ENCODE data around the gene PFKFB2. TPM values are rescaled to one million over a fixed set of nuclear protein-coding genes. Genes with fewer than 3 reads are reported as not detected.

Gene PFKFB2
- total RNA-seq, 4 donors from 2014 or later: 4.0 to 16.1 (median 6.1) TPM

DNA sequence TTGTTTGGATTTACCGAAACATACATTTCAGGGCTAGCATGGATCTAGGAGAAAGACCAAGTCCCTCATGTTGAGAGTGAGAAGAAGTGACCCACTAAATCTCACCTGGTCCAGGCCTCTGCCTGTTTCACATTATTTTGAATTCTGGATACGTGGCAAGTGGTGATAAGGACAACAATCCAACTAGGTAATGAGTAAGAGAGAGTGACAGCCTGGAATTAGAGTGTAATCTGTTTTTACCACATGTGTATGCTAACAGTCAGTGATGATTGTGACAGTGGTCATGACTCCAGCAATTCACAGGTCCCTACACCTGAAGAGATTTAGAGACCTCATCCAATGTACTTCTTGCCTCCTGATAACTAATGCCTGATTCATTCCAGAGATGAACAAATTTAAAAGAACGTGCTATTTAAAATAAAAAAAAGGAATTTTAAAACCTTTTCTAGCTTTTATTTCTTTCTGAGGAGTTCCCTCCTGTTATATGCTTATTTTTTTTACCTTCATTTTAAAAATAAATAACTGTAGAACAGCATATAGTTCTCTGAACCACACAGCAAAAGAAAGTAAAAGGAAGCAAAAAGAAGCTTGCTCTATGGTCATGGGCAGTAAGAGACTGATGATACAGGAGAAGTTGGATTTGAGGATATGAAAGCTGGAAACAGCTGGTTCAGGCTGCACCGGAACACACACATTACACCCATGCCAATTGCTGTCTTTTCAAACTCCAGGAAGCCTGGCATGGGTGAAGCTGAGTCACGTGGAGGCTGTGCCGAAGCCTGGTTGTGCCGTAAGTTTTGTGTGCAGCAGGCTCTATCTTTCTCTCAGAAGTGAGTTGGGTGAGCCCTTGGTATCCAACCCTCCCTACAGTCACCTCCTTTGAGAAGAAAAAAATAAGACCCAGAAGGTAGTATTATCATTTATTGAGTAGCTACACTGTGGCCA lies 35.2 kb upstream of the PFKFB2 start:
- TF ChIP-seq, protein P1, sequence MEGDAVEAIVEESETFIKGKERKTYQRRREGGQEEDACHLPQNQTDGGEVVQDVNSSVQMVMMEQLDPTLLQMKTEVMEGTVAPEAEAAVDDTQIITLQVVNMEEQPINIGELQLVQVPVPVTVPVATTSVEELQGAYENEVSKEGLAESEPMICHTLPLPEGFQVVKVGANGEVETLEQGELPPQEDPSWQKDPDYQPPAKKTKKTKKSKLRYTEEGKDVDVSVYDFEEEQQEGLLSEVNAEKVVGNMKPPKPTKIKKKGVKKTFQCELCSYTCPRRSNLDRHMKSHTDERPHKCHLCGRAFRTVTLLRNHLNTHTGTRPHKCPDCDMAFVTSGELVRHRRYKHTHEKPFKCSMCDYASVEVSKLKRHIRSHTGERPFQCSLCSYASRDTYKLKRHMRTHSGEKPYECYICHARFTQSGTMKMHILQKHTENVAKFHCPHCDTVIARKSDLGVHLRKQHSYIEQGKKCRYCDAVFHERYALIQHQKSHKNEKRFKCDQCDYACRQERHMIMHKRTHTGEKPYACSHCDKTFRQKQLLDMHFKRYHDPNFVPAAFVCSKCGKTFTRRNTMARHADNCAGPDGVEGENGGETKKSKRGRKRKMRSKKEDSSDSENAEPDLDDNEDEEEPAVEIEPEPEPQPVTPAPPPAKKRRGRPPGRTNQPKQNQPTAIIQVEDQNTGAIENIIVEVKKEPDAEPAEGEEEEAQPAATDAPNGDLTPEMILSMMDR (IDR thresholded peaks at IDR 0.05): no peak
- ATAC-seq (ENCODE audit: low FRiP score) (no peak), DNase-seq (ENCODE audit: low spot score) (no peak)

DNA sequence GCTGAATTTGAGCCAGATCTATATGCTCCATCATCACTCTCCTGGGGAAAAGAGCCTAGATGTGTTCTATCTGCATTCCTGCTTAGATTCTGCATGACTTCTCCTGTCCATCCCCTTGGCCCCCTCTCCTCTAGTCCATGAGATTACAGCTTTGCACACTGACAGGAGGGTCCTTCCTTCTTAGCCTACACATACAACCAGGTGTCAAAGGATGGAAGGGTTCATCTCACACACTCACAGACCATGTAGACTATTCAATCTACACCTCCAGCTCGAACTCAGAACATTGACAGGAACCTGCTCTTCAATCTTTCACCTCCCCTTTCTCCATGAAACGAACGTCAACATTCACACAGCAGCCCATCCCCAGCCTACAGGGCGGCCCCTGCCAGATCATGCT lies 34.4 kb upstream of the PFKFB2 start:
- TF ChIP-seq, protein P1 (IDR thresholded peaks at IDR 0.05): no peak
- ATAC-seq (ENCODE audit: low FRiP score): no peak
- DNase-seq (ENCODE audit: low spot score): no peak

DNA sequence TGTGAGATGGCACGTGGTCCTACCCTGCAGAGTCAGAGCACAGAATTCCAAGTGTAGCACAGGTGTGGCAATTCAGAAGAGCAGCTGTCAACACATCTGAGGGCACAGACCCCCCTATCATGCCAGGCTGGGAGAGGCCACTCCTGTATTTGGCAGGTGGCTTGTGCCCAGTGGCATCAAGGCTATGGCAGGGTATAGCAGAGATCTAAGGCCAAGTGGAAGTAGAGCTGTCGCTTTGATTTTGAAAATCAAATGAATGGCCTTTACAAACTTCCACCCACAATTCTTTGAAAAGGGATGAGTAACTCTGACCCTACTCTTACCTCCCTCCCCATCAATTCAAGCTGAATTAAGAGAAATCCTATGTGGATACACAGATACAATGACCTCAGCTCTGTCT lies 33.9 kb upstream of the PFKFB2 start:
- DNase-seq (ENCODE audit: low spot score) (no peak), ATAC-seq (ENCODE audit: low FRiP score) (no peak)
- TF ChIP-seq, protein P1 (IDR thresholded peaks at IDR 0.05): no peak

DNA sequence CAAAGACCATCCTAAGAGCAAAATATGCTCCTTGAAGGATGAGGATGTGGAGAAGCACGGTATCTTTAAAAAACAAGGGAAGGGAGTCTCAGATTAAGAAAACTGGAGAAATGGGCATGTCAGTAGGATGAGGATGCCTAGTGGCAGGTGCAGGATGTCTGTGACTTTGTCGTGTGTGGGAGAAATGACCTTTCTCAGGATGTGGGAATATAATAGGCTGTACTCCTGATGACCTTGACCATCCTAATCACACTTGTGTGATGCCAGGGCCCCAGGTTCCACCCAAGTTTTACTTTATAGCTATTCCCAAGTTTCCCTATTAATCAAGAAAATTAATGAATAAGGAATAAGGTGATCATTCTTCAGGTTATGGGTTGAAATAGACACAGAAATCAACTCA lies 33.4 kb upstream of the PFKFB2 start:
- TF ChIP-seq, protein P1 (IDR thresholded peaks at IDR 0.05): no peak
- ATAC-seq (ENCODE audit: low FRiP score) (no peak), DNase-seq (ENCODE audit: low spot score) (no peak)

DNA sequence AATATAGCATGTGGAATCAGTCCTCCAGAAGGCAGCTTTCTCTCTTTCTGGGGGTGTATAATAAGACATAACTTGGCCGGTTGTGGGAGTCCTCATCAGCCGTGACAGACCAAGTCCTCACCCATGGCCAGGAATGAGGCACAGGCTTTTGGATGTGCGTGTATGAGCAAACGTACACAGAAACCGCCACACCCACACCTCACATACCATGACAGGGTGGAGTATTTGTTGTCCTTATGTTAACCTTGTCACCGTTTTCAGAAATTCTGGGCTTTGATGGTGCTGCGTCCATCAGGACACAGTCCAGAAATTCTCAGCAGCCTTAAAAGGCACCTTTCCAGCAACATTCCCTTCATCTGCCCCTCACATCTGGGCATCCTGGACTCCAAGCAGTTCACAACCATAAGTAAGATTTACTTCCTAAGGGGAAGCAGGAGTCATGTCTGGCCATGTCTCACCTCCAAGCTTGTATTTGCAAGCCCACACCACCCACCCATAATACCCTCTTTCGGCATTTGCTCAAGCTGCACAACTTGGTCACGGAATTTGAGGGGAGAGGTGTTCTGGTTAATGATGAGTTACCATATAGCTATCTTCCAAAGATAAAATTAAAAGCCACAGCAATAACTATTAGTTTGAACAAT lies 32.9 kb upstream of the PFKFB2 start:
- TF ChIP-seq, protein P1 (IDR thresholded peaks at IDR 0.05): no peak
- DNase-seq (ENCODE audit: low spot score) (no peak), ATAC-seq (ENCODE audit: low FRiP score) (no peak)

DNA sequence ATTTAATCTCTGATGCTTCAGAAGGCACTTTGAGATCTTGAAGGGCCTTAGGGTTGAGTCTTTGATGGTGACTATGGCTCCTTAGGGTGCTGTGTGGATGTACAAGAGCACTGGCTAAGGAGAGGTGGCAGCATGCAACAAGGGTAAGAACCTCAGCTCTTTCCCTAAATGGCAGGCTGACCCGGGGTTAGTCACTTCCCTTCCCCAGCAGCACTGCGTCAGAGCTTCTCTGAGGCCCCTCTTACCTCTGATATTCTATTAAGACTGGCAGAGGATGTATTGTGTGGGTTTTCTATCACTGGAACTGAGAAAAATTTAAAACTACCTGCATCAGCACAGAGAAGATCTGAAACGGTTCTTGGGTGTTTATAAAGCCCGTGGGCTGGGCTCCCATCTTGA lies 32.4 kb upstream of the PFKFB2 start:
- TF ChIP-seq, protein P1 (IDR thresholded peaks at IDR 0.05): no peak
- DNase-seq (ENCODE audit: low spot score) (no peak), ATAC-seq (ENCODE audit: low FRiP score) (no peak)
